Loucy (cell line): Measurements from ENCODE around the gene NEBL.

Experiments
- H2AFZ ChIP-seq: fragments of 200-600 bp; sonication (generic); 2 replicates; pipeline ENCODE4 v1.6.0; 2016; ENCODE audit warnings: antibody characterized with exemption, mild to moderate bottlenecking, low read length, moderate library complexity
- H3F3A ChIP-seq: fragments of 200-600 bp; 2 replicates; pipeline ENCODE4 v1.6.0; 2016; ENCODE audit warnings: antibody characterized with exemption, low read depth, mild to moderate bottlenecking
- H3K27me3 ChIP-seq: fragments of 200-600 bp; sonication (generic); 2 replicates; pipeline ENCODE4 v1.6.1; 2014; ENCODE audit warnings: low read length, mild to moderate bottlenecking; ENCODE audit not compliant: insufficient read depth, poor library complexity, severe bottlenecking
- H3K36me3 ChIP-seq: fragments of 200-600 bp; sonication (generic); 2 replicates; pipeline ENCODE4 v1.6.1; 2016; ENCODE audit warnings: low read length; ENCODE audit not compliant: insufficient read depth
- H3K4me1 ChIP-seq: fragments of 200-600 bp; sonication (generic); 2 replicates; pipeline ENCODE4 v1.5.1; 2014; ENCODE audit warnings: low read length, mild to moderate bottlenecking; ENCODE audit not compliant: insufficient read depth, poor library complexity, severe bottlenecking
- H3K4me2 ChIP-seq: fragments of 200-600 bp; sonication (generic); 2 replicates; pipeline ENCODE4 v1.6.0; 2014; ENCODE audit warnings: antibody characterized with exemption, low read length, low read depth, mild to moderate bottlenecking; ENCODE audit not compliant: poor library complexity, severe bottlenecking
- H3K4me3 ChIP-seq: fragments of 200-600 bp; sonication (generic); 2 replicates; pipeline ENCODE4 v1.5.1; 2014; ENCODE audit warnings: low read length, mild to moderate bottlenecking, mixed read lengths; ENCODE audit not compliant: poor library complexity, severe bottlenecking
- H3K79me2 ChIP-seq: fragments of 200-600 bp; sonication (generic); 2 replicates; pipeline ENCODE4 v1.6.1; 2014; ENCODE audit warnings: low read length; ENCODE audit not compliant: insufficient read depth
- H3K9ac ChIP-seq: fragments of 200-600 bp; sonication (generic); 2 replicates; pipeline ENCODE4 v1.6.0; 2014; ENCODE audit warnings: mild to moderate bottlenecking, low read depth, low read length, moderate library complexity; ENCODE audit not compliant: poor library complexity, severe bottlenecking
- H3K9me2 ChIP-seq: fragments of 200-600 bp; sonication (generic); replicated peaks from 2 replicates; pipeline ENCODE4 v1.6.1; 2016; ENCODE audit warnings: low read depth, low read length, mixed read lengths
- H3K9me3 ChIP-seq: fragments of 200-600 bp; sonication (generic); 2 replicates; pipeline ENCODE4 v1.6.1; 2014; ENCODE audit warnings: mild to moderate bottlenecking, antibody characterized with exemption, low read length, low read depth; ENCODE audit not compliant: insufficient read depth
- H4K20me1 ChIP-seq: fragments of 200-600 bp; sonication (generic); 2 replicates; pipeline ENCODE4 v1.6.0; 2014; ENCODE audit warnings: antibody characterized with exemption, low read length, mild to moderate bottlenecking; ENCODE audit not compliant: insufficient read depth, poor library complexity, severe bottlenecking
- EZH2phosphoT487 ChIP-seq: fragments of 200-600 bp; IDR thresholded peaks from 2 replicates; pipeline ENCODE4 v1.6.1; 2018; ENCODE audit warnings: antibody characterized with exemption, mild to moderate bottlenecking, moderate library complexity, borderline replicate concordance
- TF ChIP-seq, protein P1 (sequence below): fragments of 200-600 bp; sonication (generic); conservative IDR thresholded peaks from 2 replicates; pipeline ENCODE4 v1.5.1; 2014; ENCODE audit warnings: mild to moderate bottlenecking, antibody characterized with exemption, low read length

Gene NEBL

DNA sequence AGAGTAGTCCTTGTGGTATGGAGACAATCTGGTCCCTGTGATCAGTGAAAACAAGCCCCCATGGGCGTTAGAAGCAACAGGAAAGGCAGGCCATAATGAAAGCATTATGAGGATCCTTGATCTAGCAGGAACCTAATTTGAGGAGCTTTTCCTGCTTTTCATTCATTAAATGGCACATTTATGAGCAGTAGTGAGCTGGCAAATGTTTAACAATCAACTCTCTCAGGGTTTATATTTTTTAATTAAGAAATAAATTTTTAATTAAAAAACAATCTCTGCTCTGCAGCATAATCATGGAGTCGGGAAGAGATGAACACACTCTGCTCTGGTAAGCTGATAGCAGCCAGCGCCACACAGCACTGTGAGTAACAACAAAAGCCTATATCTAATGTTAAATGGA is 11.3 kb upstream of the NEBL start:
- Histone ChIP-seq H3K9me3 (no peaks in the 10 kb centered on the region), H3K79me2 (no peaks in the 10 kb centered on the region), H3K36me3 (no peaks in the 10 kb centered on the region), H4K20me1 (no peaks in the 10 kb centered on the region), H3K4me3 (no peak overlapping the region), H3K9ac (no peak overlapping the region), H2AFZ (no peak overlapping the region), H3K4me2 (no peak overlapping the region), H3K9me2 (no peaks in the 10 kb centered on the region), H3K4me1 (no peaks in the 10 kb centered on the region), H3K27me3 (no peaks in the 10 kb centered on the region), H3F3A (no peaks in the 10 kb centered on the region)
- no peak for TF ChIP-seq EZH2phosphoT487
- TF ChIP-seq, protein P1, sequence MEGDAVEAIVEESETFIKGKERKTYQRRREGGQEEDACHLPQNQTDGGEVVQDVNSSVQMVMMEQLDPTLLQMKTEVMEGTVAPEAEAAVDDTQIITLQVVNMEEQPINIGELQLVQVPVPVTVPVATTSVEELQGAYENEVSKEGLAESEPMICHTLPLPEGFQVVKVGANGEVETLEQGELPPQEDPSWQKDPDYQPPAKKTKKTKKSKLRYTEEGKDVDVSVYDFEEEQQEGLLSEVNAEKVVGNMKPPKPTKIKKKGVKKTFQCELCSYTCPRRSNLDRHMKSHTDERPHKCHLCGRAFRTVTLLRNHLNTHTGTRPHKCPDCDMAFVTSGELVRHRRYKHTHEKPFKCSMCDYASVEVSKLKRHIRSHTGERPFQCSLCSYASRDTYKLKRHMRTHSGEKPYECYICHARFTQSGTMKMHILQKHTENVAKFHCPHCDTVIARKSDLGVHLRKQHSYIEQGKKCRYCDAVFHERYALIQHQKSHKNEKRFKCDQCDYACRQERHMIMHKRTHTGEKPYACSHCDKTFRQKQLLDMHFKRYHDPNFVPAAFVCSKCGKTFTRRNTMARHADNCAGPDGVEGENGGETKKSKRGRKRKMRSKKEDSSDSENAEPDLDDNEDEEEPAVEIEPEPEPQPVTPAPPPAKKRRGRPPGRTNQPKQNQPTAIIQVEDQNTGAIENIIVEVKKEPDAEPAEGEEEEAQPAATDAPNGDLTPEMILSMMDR: no peak

DNA sequence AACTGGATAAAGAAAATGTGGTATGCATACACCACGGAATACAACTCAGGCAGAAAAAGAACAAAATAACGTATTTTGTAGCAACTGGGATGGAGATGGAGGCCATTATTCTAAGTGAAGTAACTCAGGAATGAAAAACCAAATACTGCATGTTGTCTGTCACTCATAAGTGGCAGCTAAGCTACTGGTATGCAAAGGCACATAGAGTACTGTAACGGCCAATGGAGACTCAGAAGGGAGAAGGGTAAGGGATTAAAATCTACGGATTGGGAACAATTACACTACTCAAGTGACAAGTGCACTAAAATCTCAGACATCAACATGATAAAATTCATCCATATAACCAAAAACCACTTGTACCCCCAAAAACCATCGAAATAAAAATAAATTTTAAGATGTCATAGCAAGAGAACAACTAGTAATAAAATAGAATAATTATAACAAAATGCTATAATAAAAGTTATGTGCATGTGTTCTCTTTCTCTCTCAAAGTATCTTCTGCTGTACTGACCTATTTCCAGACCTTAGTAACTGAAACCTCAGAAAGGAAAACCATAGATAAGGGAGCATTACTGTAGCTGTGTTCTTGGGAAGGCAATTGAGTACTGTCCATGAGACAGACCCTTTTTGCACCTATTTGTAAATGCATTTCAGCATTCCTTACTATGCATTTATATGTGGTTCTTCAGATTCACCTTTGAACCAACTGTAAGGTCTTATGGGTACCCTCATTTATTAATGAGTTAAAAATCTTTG is 6.7 kb upstream of the NEBL start:
- Histone ChIP-seq H3F3A (no peaks in the 10 kb centered on the region), H3K9me2 (no peaks in the 10 kb centered on the region), H3K4me3 (no peak overlapping the region), H3K4me1 (no peaks in the 10 kb centered on the region), H3K4me2 (no peak overlapping the region), H3K9ac (no peak overlapping the region), H4K20me1 (no peaks in the 10 kb centered on the region), H2AFZ (no peak overlapping the region), H3K36me3 (no peaks in the 10 kb centered on the region), H3K79me2 (no peaks in the 10 kb centered on the region), H3K9me3 (no peaks in the 10 kb centered on the region), H3K27me3 (no peaks in the 10 kb centered on the region)
- TF ChIP-seq, protein P1: no peak
- no peak for TF ChIP-seq EZH2phosphoT487

DNA sequence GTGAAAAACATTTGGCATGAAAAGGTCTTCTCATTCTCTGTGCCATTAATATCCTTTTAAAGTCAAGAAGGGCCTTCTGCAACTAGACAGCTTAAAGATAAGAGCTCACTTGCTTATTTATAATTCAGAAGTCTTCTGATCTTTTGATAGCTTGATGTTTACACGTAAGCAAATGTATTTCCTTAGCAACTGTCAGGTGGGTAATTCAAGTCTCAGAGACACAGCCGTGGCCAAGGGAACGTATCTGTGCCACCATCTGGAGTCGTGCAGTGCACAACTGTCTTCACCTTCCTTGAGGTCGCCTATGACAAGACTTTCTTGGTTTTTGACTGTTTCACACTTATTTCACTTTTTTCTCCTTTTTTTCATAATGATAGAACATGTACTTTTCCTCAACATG is 4.0 kb upstream of the NEBL start:
- no peak overlapping the region for H2AFZ ChIP-seq
- no peaks in the 10 kb centered on the region for H3K9me3 ChIP-seq
- no peak overlapping the region for H3K4me3 ChIP-seq
- no peaks in the 10 kb centered on the region for H3K36me3 ChIP-seq
- H3K9ac ChIP-seq: no peak overlapping the region
- H3F3A ChIP-seq: no peaks in the 10 kb centered on the region
- H3K79me2 ChIP-seq: no peaks in the 10 kb centered on the region
- H3K9me2 ChIP-seq: no peaks in the 10 kb centered on the region
- no peak overlapping the region for H3K4me2 ChIP-seq
- H3K27me3 ChIP-seq: no peaks in the 10 kb centered on the region
- H4K20me1 ChIP-seq: no peaks in the 10 kb centered on the region
- TF ChIP-seq EZH2phosphoT487: no peak
- TF ChIP-seq, protein P1: no peak
- H3K4me1 ChIP-seq: no peaks in the 10 kb centered on the region
